MCF 10A (cell line): ENCODE results near the gene CA6. TPM values are rescaled to one million over a fixed set of nuclear protein-coding genes. Genes with fewer than 3 reads are reported as not detected.

Source experiments
- BruUV-seq: library from RNA; stranded (reverse); fragments of 400-500 nt; replicated peaks from 2 replicates; lab custom pipeline; 2021; lab: Mats Ljungman, UMichigan
- CTCF ChIA-PET: fragments of 300-600 bp; sonication (Branson Sonifier 250); formaldehyde crosslinking; extraction: SDS; loops from one replicate; lab custom pipeline; 2021; ENCODE audit warnings: antibody characterized with exemption, inconsistent platforms; lab: Yijun Ruan, JAX
- POLR2A ChIA-PET: fragments of 300-600, 350-650 bp; sonication (Branson Sonifier 250); formaldehyde crosslinking; extraction: SDS; loops from one replicate; lab custom pipeline; 2020; ENCODE audit warnings: antibody characterized with exemption, inconsistent platforms; lab: Yijun Ruan, JAX
- DNase-seq: peaks from one replicate; pipeline ENCODE4 v3.0.0-alpha.2; 2018; ENCODE audit not compliant: unreplicated experiment
- H3K27ac Mint-ChIP-seq: one replicate; pipeline ENCODE4 v1.8.0; 2022; ENCODE audit warnings: mild to moderate bottlenecking, low read depth, mixed read lengths; ENCODE audit not compliant: unreplicated experiment
- H3K27me3 Mint-ChIP-seq: one replicate; pipeline ENCODE4 v1.8.0; 2022; ENCODE audit warnings: mixed read lengths; ENCODE audit not compliant: insufficient read depth, unreplicated experiment
- H3K36me3 Mint-ChIP-seq: one replicate; pipeline ENCODE4 v1.8.0; 2022; ENCODE audit warnings: mild to moderate bottlenecking, moderate library complexity, mixed read lengths; ENCODE audit not compliant: insufficient read depth, unreplicated experiment
- H3K4me1 Mint-ChIP-seq: one replicate; pipeline ENCODE4 v1.8.0; 2022; ENCODE audit warnings: mixed read lengths; ENCODE audit not compliant: insufficient read depth, unreplicated experiment
- H3K4me3 Mint-ChIP-seq: one replicate; pipeline ENCODE4 v1.8.0; 2022; ENCODE audit warnings: mild to moderate bottlenecking, moderate library complexity, mixed read lengths; ENCODE audit not compliant: unreplicated experiment
- H3K9me3 Mint-ChIP-seq: one replicate; pipeline ENCODE4 v1.8.0; 2022; ENCODE audit warnings: mixed read lengths; ENCODE audit not compliant: unreplicated experiment
- intact Hi-C: fragments of 100-400 bp; cut with micrococcal nuclease; formaldehyde crosslinking; loops from 2 replicates; pipeline ENCODE4 v1.14.1; 2022
- total RNA-seq: library from RNA; stranded (reverse); gene quantifications from 2 replicates; pipeline ENCODE4 v1.2.3, GENCODE V29; 2022
- TF ChIP-seq, protein P1 (sequence below): fragments of 200-600 bp; IDR thresholded peaks from one replicate; pipeline ENCODE4 v1.8.0; 2022; ENCODE audit warnings: antibody characterized with exemption, mild to moderate bottlenecking; ENCODE audit not compliant: unreplicated experiment

The CA6 gene
- total RNA-seq, 1 experiment from 2014 or later, result not detected

DNA sequence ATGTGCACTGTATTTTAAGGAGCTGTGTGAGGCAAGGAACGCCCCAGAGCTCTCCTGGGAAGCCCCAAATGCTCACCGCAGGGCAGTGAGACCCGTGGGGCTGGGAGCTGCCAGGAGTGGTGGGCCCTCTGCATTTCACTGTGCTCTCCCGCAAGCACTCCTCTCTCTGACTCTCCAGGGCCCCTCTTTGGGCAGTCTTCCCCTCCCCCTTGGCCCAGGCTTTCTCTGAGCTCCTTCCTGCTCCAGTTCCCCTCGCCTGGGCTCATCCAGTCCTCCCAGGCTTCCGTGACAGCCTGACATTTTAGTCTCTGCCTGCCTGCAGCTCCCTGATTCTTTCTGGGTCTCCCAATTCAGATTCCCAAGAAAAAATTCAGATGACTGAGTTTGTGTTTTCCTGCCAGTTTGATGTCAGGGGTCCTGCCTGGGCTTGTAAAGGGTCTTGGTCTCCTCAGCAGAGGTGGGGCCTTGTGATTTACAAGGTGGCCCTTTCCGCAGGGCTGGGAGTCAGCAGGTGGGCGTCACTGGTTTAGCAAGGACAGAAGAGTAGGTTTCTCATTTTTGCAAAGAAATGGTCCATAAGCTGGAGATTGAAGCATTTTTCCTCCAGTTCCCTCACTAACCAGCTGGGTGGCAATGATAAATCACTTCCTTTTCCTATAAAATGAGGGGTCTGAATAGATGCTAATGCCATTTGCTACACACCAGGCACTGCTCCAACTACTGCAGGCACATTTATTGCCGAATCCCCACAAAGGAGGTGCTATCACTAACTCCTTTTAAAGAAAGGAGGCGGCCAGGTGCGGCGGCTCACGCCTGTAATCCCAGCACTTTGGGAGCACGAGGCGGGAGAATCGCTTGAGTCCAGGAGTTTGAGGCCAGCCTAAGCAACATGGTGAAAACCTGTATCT is 1.9 kb upstream of the CA6 start:
- ChIA-PET CTCF (interaction anchor here (1.2 to 1.7 kb wide), 2 partner anchors 10 to 44 kb away, joined by 3 read pairs; no protein-coding TSS in a partner anchor), POLR2A (interaction anchor here (0.6 to 1.0 kb wide), 3 partner anchors 157 to 1155 kb away, joined by 3 to 4 read pairs (median 3); no protein-coding TSS in a partner anchor)
- peaks cover 11% of the 10 kb centered on the region for H3K4me1 Mint-ChIP-seq
- no peak overlapping the region for H3K27ac Mint-ChIP-seq
- BruUV-seq, result no TSS peak
- no peak for DNase-seq
- intact Hi-C loops, result no loop called here
- H3K36me3 Mint-ChIP-seq, result no peaks in the 10 kb centered on the region
- no peaks in the 10 kb centered on the region for H3K27me3 Mint-ChIP-seq
- TF ChIP-seq, protein P1, sequence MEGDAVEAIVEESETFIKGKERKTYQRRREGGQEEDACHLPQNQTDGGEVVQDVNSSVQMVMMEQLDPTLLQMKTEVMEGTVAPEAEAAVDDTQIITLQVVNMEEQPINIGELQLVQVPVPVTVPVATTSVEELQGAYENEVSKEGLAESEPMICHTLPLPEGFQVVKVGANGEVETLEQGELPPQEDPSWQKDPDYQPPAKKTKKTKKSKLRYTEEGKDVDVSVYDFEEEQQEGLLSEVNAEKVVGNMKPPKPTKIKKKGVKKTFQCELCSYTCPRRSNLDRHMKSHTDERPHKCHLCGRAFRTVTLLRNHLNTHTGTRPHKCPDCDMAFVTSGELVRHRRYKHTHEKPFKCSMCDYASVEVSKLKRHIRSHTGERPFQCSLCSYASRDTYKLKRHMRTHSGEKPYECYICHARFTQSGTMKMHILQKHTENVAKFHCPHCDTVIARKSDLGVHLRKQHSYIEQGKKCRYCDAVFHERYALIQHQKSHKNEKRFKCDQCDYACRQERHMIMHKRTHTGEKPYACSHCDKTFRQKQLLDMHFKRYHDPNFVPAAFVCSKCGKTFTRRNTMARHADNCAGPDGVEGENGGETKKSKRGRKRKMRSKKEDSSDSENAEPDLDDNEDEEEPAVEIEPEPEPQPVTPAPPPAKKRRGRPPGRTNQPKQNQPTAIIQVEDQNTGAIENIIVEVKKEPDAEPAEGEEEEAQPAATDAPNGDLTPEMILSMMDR, result no peak
- no peak overlapping the region for H3K4me3 Mint-ChIP-seq
- peaks cover 11% of the 10 kb centered on the region for H3K9me3 Mint-ChIP-seq

DNA sequence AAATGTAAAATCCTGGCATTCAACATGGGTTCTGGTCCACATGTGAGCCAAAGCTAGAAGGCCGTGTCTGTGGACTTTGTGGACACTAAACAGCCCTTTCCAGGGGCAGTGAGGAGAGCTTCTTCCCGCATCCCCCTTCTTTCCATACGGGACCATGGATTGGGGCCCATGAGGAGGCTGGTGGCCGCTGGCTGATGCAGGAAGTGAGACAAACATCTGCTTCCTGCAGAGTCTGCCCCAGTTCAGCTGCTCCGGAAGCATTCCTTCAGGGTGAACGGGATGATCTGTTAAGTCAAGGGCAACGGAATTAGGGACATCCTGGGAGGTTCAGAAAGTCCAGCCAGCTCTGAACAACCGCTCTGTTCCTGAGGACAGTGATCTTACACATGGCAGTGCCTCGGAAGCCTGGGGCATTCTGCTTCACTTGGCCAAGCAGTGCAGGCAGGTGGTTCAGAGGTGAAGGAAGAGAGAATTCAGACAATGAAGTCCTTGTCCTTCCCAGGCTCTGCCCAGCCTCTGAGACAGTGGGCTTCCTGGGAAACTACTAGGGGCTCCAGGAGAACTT is 1.5 kb downstream of the CA6 start:
- Mint-ChIP-seq H3K36me3 (no peaks in the 10 kb centered on the region), H3K4me1 (no peaks in the 10 kb centered on the region), H3K27ac (no peak overlapping the region), H3K4me3 (no peak overlapping the region), H3K9me3 (no peaks in the 10 kb centered on the region), H3K27me3 (no peaks in the 10 kb centered on the region)
- ChIA-PET POLR2A (no interaction called here), CTCF (no interaction called here)
- intact Hi-C loops, result no loop called here
- no peak for DNase-seq
- BruUV-seq, result no TSS peak
- TF ChIP-seq, protein P1, result no peak

DNA sequence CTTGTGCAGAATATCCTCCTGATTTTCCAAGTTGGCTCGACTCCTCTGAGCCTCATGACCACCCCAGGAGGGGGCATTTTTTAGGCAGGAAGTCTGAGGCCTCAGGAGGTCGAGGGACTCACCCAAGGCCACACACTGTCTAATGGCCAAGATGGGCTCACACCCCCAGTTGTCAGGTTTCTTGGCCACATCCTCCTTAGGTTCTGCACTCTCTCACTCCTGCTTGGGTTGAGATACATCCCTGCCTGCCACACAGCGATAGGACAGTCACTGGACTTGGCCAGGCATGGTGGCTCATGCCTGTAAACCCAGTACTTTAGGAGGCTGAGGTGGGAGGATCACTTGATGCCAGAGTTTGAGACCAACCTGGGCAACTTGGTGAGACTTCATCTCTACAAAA is 4.6 kb downstream of the CA6 start:
- TF ChIP-seq, protein P1, result no peak
- intact Hi-C loops, result no loop called here
- H3K9me3 Mint-ChIP-seq, result no peaks in the 10 kb centered on the region
- no peak overlapping the region for H3K27ac Mint-ChIP-seq
- H3K4me3 Mint-ChIP-seq, result no peak overlapping the region
- H3K36me3 Mint-ChIP-seq, result peaks cover 4% of the 10 kb centered on the region
- DNase-seq, result no peak
- H3K4me1 Mint-ChIP-seq, result peaks cover 3% of the 10 kb centered on the region
- H3K27me3 Mint-ChIP-seq, result no peaks in the 10 kb centered on the region
- ChIA-PET CTCF (interaction anchor here (0.7 to 1.0 kb wide), 2 partner anchors 10 to 342 kb away, joined by 3 to 5 read pairs; no protein-coding TSS in a partner anchor), POLR2A (no interaction called here)
- BruUV-seq, result no TSS peak

DNA sequence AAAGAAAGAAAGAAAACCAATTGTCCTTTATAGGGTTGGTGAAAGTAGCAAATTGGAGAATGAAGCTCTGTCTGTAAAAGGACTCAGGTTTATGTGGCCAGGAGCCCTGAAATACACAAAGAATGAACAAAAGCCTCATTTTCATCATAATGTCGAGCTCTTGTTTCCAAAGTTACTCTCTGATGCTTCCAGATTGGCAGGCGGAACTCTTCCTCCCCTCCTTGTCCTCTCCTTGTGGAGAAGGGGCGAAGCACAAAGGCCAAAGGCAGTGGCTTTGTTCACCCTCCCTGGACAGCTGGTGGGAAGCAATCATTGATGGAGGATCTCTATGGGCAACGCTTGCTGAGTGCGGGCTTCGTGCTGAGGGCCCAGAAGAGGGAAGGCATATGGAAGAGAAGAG is 5.6 kb downstream of the CA6 start:
- ChIA-PET CTCF (no interaction called here), POLR2A (interaction anchor here (1.0 to 1.1 kb wide), 2 partner anchors 9 to 23 kb away, joined by 3 read pairs; no protein-coding TSS in a partner anchor)
- Mint-ChIP-seq H3K4me3 (no peak overlapping the region), H3K27me3 (no peaks in the 10 kb centered on the region), H3K4me1 (peaks cover 6% of the 10 kb centered on the region), H3K36me3 (peaks cover 4% of the 10 kb centered on the region), H3K9me3 (no peaks in the 10 kb centered on the region), H3K27ac (no peak overlapping the region)
- intact Hi-C loops, result no loop called here
- no TSS peak for BruUV-seq
- TF ChIP-seq, protein P1, result no peak
- DNase-seq, result no peak
